ENCODE data around the gene MRPS34. TPM values are rescaled to one million over a fixed set of nuclear protein-coding genes. Genes with fewer than 3 reads are reported as not detected.

Gene MRPS34
- total and polyA plus RNA-seq, 4 donors, result 42.4 to 100 (median 58.7) TPM

GRCh38 chr16:1779234-1779701 lies 6.3 kb upstream of the MRPS34 start:
- no peak overlapping the region for H3K4me3 ChIP-seq (ENCODE audit: low read depth in 1 of 3, low read length in 3 of 3)
- peaks cover 0 to 18% (median 10%) of the 10 kb centered on the region in 4 donors for H3K36me3 ChIP-seq (ENCODE audit: control insufficient read depth in 4 of 4, insufficient read depth in 3 of 4, low read depth in 1 of 4, low read length in 3 of 4)
- no peak for DNase-seq (ENCODE audit: low spot score)
- H3K9me3 ChIP-seq (ENCODE audit: control insufficient read depth in 4 of 4, low read length in 3 of 4), result no peaks in the 10 kb centered on the region
- peaks cover 17 to 56% (median 40%) of the 10 kb centered on the region in 4 donors for H3K4me1 ChIP-seq (ENCODE audit: control insufficient read depth in 4 of 4, insufficient read depth in 4 of 4, low read length in 3 of 4)
- no peak overlapping the region for H3K9ac ChIP-seq (ENCODE audit: low read depth in 1 of 2, low read length in 2 of 2)
- 85% methylated on average over 8 of the region's 8 CpGs for WGBS
- TF ChIP-seq MAX (IDR thresholded peaks at IDR 0.05), result no peak
- H3K27me3 ChIP-seq (ENCODE audit: control insufficient read depth in 4 of 4, insufficient read depth in 4 of 4, low read length in 3 of 4), result no peaks in the 10 kb centered on the region
- H3K27ac ChIP-seq (ENCODE audit: low read depth in 1 of 2, low read length in 2 of 2), result peak overlapping the region; percentile 84 to 87

GRCh38 chr16:1778200-1779179 lies 5.6 kb upstream of the MRPS34 start:
- no peak overlapping the region for H3K4me3 ChIP-seq (ENCODE audit: low read depth in 1 of 3, low read length in 3 of 3)
- peaks cover 0 to 18% (median 10%) of the 10 kb centered on the region in 4 donors for H3K36me3 ChIP-seq (ENCODE audit: control insufficient read depth in 4 of 4, insufficient read depth in 3 of 4, low read depth in 1 of 4, low read length in 3 of 4)
- no peaks in the 10 kb centered on the region for H3K9me3 ChIP-seq (ENCODE audit: control insufficient read depth in 4 of 4, low read length in 3 of 4)
- H3K27me3 ChIP-seq (ENCODE audit: control insufficient read depth in 4 of 4, insufficient read depth in 4 of 4, low read length in 3 of 4), result no peaks in the 10 kb centered on the region
- peak overlapping the region; percentile 84 to 87 for H3K27ac ChIP-seq (ENCODE audit: low read depth in 1 of 2, low read length in 2 of 2)
- peaks cover 22 to 58% (median 43%) of the 10 kb centered on the region in 4 donors for H3K4me1 ChIP-seq (ENCODE audit: control insufficient read depth in 4 of 4, insufficient read depth in 4 of 4, low read length in 3 of 4)
- 81% methylated on average over 34 of the region's 34 CpGs for WGBS
- TF ChIP-seq YY1 (IDR thresholded peaks at IDR 0.05) (no peak), TAF1 (conservative IDR thresholded peaks at IDR 0.05) (no peak), FOXA1 (IDR thresholded peaks at IDR 0.05) (no peak), MAX (IDR thresholded peaks at IDR 0.05) (no peak), RXRA (IDR thresholded peaks at IDR 0.05) (no peak), HNF4G (IDR thresholded peaks at IDR 0.05) (no peak)
- H3K9ac ChIP-seq (ENCODE audit: low read depth in 1 of 2, low read length in 2 of 2), result no peak overlapping the region
- no peak for DNase-seq (ENCODE audit: low spot score)

GRCh38 chr16:1777375-1778199 lies 4.7 kb upstream of the MRPS34 start:
- peaks cover 22 to 60% (median 43%) of the 10 kb centered on the region in 4 donors for H3K4me1 ChIP-seq (ENCODE audit: control insufficient read depth in 4 of 4, insufficient read depth in 4 of 4, low read length in 3 of 4)
- TF ChIP-seq HNF4G (IDR thresholded peaks at IDR 0.05) (no peak), CTCF (IDR thresholded peaks at IDR 0.05; ENCODE audit: low read depth, low read length, missing input control) (no peak), JUND (IDR thresholded peaks at IDR 0.05) (no peak), GABPA (IDR thresholded peaks at IDR 0.05 in 1 of 2, conservative IDR thresholded peaks at IDR 0.05 in 1 of 2) (no peak), YY1 (IDR thresholded peaks at IDR 0.05) (no peak)
- H3K9ac ChIP-seq (ENCODE audit: low read depth in 1 of 2, low read length in 2 of 2), result no peak overlapping the region
- no peak overlapping the region for H3K27ac ChIP-seq (ENCODE audit: low read depth in 1 of 2, low read length in 2 of 2)
- H3K27me3 ChIP-seq (ENCODE audit: control insufficient read depth in 4 of 4, insufficient read depth in 4 of 4, low read length in 3 of 4), result no peaks in the 10 kb centered on the region
- H3K36me3 ChIP-seq (ENCODE audit: control insufficient read depth in 4 of 4, insufficient read depth in 3 of 4, low read depth in 1 of 4, low read length in 3 of 4), result peaks cover 0 to 18% (median 10%) of the 10 kb centered on the region in 4 donors
- H3K4me3 ChIP-seq (ENCODE audit: low read depth in 1 of 3, low read length in 3 of 3), result no peak overlapping the region
- no peak for DNase-seq (ENCODE audit: low spot score)
- H3K9me3 ChIP-seq (ENCODE audit: control insufficient read depth in 4 of 4, low read length in 3 of 4), result no peaks in the 10 kb centered on the region
- WGBS, result 85% methylated on average over 36 of the region's 36 CpGs

All from liver (tissue), 9 donors.